ENCODE data around the gene SYT3.
"Not testable (repeated sequence)": the region's sequence is repeated elsewhere in the genome, so short reads cannot be mapped to it uniquely, and the experiment has no call there.

SYT3 gene

DNA sequence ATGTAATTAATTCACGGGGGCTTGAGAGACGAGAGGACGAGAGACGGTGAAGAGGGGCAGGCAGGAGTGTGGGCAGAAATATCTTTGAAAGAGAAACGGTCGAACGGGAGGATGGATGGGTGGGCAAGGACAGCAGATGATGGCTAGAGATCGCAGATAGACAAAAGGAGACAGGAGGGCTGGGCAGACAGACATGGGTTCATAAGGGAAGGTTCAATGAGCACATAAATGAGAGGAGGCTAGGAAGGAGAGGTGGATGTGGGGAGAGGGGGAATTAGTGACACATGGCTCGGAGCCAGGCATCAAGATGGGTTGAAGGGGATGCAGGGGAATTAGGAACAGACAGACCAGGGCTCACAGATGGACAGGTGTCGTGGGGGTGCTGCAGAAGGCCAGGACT, 1.1 kb downstream of the SYT3 start:
- DNase-seq (ENCODE audit: low read depth in 2 of 2): no peak

DNA sequence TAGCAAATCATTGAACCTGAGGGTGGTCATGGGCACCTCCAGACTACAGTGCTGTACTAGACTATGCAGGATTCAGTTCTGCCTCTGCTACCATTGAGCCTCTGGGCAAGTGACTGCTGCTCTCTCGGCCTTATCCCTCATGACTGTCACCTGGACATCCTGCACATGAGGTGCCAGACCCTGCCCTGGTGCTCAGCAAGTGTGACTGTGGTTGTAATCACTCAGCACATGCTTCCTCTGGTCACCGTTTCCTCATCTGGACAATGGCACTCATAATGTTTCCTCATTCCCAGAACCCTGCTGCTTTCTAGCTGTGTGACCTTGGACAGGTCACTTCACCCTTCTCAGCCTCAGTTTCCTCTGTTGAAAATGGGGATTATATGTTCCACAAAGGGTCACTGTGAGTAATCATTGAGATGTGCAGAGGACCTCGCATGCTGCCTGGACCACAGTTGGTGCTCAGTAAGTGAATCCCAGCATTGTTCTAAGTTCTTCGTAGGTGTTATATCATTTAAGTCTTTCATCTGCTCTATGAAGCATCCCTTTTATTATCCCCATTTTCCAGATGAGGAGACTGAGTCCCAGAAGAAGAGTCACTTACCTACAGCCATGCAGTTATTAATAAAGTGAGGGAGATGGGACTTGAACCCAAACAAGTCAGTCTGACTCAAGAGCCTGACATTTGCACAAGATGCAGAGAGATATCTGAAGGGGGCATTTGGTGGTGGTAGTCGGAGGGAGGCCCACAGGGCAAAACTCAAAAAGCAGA, 3.2 kb downstream of the SYT3 start:
- DNase-seq (ENCODE audit: low read depth in 2 of 2): no peak

DNA sequence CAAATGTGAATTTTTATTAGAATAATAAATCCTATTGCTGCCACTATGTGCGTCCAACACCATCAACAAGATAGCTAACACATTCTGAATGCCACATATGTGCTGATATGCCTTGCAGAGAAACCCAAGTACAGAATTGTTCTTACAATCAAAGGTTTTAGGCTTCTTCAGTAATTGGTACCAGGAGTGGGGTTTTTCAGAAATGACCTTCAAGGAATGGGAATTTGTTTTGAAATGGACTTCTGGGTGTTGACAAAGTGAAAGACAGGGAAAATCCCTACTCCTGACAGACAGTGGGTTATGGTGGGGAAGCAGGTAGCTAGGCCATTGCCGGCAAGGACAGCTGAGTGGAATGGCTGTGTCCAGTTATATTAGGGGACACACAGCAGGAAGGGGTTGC, 5.7 kb downstream of the SYT3 start:
- no peak for DNase-seq (ENCODE audit: low read depth in 2 of 2)

DNA sequence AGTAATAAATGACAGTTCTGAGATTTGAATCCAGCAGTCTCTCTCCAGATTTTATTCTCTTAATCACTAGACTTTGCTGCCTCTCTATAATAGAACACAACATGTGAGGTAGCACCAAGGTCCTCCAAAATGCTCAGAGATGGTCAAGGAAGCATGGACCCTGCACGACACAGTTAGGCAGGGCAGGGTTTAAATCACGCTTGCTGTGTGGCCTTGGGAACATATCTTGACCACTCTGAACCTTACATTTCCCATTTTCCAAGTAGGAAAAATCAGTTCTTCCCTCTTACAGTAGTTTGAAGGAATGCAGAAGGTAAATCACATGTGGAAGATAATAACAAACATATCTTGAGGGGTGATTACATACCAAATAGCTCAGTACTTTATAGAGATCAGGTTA, 6.3 kb downstream of the SYT3 start:
- DNase-seq (ENCODE audit: low read depth in 2 of 2): no peak

DNA sequence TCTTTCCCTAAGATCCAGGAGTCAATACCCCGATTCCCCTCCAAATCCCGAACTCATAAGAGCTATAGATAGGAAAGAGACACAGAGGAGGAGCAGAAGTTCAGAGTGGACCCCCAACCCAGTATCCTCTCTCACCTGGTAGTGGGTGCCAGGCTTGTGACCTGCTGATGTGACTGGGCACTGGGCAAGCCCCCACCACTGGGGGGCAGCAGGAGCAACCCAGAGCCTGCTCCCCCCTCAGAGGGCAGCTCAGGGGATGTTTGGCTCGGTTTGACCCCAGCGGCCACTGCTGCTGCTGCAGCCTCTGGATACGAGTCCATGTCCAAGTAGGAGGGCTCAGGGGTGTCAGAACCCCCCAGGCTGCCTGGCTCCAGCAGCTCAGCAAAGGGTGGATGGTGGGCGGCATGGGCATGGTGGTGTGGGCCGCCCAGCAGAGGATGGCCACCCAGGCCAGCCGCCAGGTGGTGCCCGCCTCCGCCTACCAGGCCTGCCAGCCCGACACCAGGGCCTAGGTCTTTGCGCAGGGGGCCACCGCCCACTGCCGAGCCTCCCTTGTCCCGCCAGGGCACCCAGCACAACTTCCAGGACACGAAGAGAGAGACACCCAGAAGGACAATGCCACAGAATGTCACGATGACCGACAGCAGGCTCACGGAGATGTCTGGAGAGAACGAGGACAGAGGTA, 7.4 kb downstream of the SYT3 start:
- DNase-seq (ENCODE audit: low read depth in 2 of 2): no peak

DNA sequence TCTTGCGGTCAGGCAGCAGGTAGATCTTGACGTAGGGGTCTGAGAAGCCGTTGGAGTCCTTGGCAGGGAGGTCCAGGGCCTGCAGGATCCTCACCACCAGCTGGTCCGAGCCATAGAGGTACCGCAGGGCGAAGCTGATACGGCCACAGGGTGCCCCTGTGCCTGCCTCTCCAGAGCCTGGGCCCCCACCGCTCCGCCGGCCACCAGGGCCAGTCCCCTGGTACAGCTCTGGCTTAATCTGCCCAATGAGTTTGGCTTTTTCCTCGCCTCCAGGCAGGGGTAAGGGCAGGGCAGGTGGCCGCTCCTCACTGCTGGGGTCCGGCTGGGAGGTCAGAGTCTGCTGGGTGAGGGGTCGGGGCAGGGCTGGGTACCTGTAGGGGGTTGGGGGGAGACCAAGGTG, 9.9 kb downstream of the SYT3 start:
- DNase-seq (ENCODE audit: low read depth in 2 of 2): no peak

DNA sequence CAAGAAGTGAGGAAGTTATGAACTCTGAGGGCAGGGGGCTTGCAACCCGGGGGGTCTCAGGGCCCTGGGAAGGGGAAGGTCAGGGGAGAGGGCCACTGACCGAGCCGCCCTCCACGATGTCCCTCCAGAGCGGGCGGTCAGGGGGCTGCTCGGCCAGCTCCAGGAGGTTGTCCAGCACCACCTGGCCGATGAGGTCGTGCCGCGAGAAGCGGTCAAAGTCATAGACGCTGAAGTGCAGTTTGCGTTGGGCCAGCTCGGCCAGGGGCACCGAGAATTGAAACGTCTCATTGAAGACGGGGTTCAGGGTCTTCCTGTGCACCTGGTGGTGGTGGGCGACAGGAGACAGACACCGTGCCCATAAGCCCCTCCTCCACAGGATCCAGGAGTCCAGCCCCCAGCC, 10.5 kb downstream of the SYT3 start:
- no peak for DNase-seq (ENCODE audit: low read depth in 2 of 2)

DNA sequence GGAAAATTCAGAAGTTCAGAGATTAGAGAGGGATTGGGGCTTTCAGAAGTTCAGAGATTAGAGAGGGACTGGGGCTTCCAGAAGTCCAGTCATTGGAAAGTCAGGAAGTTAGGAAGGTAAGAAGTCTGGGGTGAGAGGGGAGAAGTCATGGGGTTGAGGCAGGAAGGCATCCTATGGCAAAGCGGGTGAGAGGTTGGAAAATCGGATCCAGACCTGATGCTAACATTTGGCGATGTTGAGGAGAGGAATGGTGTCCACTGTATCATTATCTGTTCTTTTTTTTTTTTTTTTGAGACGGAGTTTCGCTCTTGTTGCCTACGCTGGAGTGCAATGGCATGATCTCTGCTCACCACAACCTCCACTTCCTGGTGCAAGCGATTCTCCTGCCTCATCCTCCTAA, 11.1 kb downstream of the SYT3 start:
- DNase-seq (ENCODE audit: low read depth in 2 of 2): no peak

DNA sequence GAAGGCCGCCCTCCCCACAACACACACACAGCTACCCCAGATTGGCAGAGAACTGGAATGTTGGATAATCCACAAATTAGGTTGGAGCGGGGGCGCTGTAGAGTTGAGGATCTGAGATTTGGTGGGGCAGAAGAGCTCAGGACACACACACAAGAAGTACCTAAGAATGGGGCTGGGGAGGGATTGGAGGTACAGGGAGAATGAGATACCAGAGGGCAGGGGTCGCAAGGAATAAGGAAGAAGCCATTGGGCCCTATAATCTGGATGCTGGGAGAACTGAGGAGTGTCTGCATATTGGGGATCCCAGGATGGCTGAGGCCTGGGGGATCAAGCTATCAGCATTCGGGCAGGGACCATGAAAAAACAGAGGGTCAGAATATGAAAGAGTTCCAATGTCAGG, 11.5 kb downstream of the SYT3 start:
- DNase-seq (ENCODE audit: low read depth in 2 of 2): no peak

DNA sequence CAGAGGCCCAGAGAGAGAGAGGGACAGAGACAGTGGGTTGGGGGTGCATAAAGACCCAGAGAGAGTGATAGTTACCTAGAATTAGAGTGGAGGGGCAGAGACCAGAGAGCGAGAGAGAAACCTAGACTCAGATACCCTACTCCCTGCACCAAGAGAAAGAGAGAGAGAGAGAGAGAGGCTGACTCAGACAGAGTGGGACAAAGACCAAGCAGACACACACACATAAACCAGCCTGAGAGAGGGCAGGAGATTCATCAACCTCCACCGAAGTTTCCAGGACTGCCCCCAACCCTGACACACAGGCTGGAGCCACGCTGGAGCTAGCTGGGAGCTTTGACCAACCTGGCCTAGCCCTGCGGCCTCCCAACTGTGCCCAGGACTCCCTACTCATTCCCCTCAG, 12.9 kb downstream of the SYT3 start:
- DNase-seq (ENCODE audit: low read depth in 2 of 2): no peak

DNA sequence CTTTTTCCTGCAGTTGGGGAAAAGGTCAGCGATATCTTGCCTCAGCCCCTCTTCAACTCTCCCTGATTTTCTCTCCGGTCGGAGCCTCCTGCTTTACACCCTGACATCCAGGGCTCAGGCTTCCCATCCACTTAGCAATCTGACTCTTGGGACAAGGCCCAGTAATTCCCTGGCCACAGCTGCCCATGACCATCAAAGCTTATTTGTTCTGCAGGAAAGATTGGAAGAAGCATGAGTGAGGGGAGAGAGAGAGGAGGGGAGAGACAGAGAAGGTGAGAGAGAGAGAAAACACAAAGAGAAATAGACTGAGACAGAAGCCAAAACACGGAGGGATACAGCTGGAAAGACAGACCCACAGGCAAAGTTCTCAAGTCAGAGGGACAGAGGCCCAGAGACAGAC, 13.7 kb downstream of the SYT3 start:
- DNase-seq (ENCODE audit: low read depth in 2 of 2): no peak

DNA sequence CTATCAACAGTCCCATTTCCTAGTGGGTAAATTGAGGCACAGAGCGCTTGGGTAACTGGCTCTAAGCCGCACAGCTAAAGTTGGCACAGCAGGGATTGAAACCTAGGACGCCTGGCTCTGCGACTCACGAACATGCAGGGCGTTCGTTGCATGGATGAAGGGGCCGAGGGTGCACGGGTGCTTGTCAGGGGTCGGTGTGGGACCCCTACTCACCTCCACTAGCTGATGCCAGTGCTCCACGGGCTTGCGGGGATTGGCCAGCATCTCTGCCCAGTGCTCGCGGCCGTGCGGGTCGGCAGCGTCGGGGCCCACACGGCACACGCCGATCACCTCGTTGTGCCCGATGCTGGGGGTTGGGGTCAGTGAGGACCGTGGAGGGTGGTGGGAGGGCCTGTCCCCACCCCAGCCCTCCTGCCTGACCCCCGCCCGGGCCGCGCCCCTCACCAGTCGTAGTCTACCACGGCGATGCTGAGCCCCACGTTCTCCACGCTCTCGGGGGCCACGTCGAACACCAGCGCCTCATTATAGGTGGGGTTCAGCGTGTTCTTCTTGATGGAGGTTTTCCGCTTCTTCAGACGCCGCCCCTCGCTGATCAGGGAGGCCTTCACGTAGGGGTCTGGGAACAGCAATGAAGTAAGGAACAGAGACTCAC, 14.6 kb downstream of the SYT3 start:
- no peak for DNase-seq (ENCODE audit: low read depth in 2 of 2)

DNA sequence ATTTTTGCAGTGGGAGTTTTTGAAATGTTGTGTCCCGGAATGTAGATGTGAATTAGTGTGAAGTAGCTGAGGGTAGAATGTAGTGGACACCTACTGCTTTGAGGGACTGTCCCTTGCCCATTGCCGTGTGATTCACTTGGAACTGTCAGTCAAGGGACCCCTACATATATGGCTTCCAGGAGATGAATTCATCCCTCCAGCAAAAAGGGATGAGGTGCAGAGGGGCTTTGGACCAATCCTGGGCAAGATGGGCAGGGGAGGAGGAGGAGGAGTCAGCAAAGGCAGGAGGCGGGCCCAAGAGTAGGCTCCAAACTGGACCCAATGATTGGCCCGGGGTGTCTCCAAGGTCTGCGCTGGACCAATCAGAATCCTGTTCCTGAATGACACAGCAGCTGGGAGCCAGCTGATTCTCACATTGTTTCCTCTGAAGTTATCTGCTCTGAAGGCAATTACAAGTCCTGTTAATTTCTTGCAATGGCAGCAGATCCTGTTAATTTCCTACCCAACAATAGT, 19.2 kb downstream of the SYT3 start:
- DNase-seq (ENCODE audit: low read depth in 2 of 2): not testable (repeated sequence)

DNA sequence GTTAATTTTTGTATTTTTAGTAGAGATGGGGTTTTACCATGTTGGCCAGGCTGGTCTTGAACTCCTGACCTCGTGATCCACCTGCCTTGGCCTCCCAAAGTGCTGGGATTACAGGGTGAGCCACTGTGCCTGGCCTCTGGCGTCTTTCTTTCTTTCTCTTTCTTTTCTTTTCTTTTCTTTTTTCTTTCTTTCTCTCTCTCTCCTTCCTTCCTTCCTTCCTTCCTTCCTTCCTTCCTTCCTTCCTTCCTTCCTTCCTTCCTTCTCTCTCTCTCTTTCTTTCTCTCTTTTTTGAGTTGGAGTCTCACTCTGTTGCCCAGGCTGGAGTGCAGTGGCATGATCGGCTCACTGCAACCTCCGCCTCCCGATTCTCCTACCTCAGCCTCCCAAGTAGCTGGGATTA, 20.5 kb downstream of the SYT3 start:
- not testable (repeated sequence) for DNase-seq (ENCODE audit: low read depth in 2 of 2)

DNA sequence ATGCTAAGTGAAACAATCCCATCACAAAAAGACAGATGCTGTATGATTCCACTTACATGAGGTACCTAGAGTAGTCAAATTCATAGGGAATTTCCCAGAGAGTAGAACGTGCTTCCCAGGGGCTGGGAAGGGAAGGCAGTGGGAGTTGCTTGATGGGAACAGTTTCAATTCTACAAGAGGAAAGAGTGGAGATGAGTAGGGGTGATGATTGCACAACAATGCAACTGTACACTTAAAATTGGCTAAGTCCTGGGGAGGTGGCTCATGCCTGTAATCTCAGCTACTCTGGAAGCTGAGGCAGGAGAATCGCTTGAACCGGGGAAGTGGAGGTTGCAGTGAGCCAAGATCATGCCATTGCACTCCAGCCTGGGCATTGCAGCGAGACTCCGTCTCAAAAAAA, 21.3 kb downstream of the SYT3 start:
- DNase-seq (ENCODE audit: low read depth in 2 of 2): not testable (repeated sequence)

DNA sequence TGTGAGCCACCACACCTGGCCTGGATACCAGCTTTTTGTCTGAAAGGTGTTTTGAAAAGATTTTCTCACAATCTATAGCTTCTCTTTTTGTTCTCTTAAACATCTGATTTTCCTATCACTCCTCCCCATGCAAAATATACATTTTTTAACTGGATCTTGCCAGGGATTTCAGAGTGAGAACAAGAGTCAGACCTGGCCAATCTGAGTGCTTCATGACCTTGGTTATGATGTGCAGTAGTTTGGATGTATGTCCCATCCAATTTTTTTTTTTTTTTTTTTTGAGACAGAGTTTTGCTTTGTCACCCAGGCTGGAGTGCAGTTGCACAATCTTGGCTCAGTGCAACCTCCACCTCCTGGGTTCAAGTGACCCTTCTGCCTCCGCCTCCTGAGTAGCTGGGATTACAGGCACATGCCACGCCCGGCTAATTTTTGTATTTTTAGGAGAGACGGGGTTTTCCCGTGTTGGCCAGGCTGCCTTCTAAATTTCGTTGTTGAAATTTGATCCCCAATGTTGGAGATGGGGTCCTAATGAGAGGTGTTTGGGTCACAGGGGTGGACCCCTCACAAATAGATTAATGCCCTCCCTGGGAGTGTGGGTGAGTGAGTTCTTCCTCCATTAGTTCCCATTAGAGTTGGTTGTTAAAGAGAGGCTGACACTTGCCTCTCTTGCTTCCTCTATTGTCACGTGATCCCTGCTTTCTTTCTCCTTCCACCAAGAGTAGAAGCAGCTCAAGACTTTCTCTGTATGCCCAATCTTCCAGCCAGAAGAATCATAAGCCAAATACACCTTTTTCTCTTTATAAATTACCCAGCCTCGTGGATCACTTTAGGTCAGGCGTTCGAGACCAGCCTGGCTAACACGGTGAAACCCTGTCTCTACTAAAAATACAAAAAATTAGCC, 26.9 kb downstream of the SYT3 start:
- DNase-seq (ENCODE audit: low read depth in 2 of 2): not testable (repeated sequence)

DNA sequence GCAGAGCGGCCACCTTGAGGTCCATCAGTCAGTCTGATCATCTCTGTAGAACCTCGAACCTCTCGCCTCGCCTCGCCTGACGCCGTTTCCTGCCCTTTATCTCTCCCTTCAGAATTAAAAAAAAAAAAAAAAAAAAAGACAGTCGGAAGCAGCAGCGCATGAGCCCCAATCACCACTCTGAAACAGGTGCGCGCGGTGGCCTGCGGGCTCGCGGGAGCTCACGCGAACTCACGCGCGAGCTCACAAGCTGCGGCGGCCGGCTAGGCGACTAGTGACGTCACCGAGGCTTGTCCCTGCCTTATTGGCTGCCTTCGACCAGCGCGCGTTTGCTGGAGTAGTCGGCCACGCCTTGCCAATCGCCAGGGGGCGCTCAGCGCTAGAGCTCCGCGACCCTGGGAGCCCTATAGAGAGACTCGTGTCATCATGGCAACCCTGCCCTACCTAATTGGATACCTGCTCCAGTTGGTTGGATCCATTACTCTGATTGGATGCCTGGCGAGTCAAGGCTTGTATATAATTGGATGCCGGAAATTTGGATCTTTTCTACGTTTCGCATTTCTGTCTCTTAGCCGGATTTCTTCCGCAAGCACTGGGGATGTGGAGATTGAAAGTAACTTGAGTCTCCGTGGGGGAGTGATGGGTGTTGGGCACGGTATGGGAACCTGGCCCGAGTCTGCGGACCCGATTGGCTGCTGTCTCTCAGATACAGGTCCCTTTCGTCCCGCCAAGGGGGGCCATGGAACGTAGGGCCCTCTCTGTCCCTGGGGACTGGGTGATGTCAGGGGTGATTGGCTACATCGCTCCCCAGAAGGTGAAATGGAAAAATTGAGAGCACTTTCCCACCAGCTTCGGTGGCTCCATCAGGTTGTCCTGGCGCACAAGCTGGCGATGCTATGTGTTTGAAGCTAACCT, 31.6 kb downstream of the SYT3 start:
- peak; percentile 40 to 63 for DNase-seq (ENCODE audit: low read depth in 2 of 2)

DNA sequence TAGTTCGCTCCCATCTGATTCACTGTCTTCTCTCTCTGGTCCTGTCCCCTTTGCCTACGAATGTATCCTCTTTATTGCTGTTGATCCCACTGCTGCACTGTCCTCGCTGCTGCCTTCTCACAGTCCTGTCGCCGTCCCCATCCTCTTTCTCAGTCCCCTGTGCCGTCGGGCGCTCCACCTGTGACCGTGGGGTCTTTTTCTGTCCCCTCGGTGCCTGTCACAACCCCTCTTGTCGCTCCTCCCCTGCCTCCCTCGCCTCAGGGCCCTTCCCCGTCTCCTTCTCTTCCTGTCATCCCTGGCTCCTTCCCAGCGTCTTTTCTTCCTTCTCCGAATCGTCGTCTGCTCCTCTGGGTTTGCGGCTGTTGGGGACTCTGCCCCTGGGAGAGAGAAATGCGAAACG, 32.3 kb downstream of the SYT3 start:
- DNase-seq (ENCODE audit: low read depth in 2 of 2): no peak

DNA sequence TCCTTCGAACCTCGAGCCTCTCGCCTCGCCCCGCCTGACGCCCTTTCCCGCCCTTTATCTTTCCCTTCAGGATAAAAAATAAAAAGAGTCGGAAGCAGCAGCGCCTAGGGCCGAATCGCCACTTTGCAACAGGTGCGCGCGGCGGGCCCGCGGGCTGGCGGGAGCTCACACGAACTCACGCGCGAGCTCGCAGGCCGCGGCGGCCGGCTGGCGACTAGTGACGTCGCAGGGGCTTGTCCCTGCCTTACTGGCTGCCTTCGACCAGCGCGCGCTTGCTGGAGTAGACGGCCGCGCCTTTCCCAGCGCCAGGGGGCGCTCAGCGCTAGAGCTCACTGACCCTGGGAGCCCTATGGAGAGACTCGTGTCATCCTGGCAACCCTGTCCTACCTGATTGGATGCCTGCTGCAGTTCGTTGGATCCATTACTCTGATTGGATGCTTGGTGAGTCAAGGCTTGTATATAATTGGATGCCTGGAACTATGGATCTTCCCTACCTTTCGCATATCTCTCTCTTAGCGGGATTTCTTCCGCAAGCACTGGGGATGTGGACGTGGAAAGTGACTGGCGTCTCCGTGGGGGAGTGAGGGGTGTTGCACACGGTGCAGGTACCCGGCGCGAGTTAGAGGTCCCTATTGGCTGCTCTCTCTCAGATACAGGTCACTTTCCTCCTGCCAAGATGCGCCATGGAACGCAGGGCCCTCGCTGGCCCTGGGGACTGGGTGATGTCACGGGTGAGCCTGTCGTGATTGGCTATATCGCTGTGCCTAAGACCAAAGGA, 33.4 kb downstream of the SYT3 start:
- not testable (repeated sequence) for DNase-seq (ENCODE audit: low read depth in 2 of 2)

All from activated CD8-positive, alpha-beta memory T cell treated with anti-CD3 and anti-CD28 coated beads for 4 hours (primary cell).